GM21737 (cell line): ENCODE results near the gene MCC.

Source experiments
- ATAC-seq: cut with Tn5 transposase; IDR thresholded peaks from one replicate; pipeline ENCODE4 v1.9.1; 2021; ENCODE audit warnings: mild to moderate bottlenecking, moderate library complexity; ENCODE audit not compliant: unreplicated experiment

Gene MCC

GRCh38 chr5:113157886-113158285 lies 330.4 kb downstream of the MCC start:
- no peak for ATAC-seq

- ATAC-seq, result no peak
Measured at GRCh38 chr5:113156271-113156877, 331.9 kb downstream of the MCC start.

- ATAC-seq, result no peak
Measured at GRCh38 chr5:113153512-113154097, 334.6 kb downstream of the MCC start.

- no peak for ATAC-seq
Measured at GRCh38 chr5:113152380-113152740, 335.9 kb downstream of the MCC start.

- no peak for ATAC-seq
Measured at GRCh38 chr5:113151641-113152379, 336.4 kb downstream of the MCC start.

GRCh38 chr5:113150821-113151220 lies 337.4 kb downstream of the MCC start:
- no peak for ATAC-seq

- ATAC-seq, result no peak
Measured at GRCh38 chr5:113150221-113150620, 338.0 kb downstream of the MCC start.

- no peak for ATAC-seq
Measured at GRCh38 chr5:113147537-113147936, 340.7 kb downstream of the MCC start.

- ATAC-seq, result no peak
Measured at GRCh38 chr5:113147101-113147508, 341.1 kb downstream of the MCC start.

- ATAC-seq, result no peak
Measured at GRCh38 chr5:113145757-113146387, 342.4 kb downstream of the MCC start.

- ATAC-seq, result no peak
Measured at GRCh38 chr5:113142186-113142585, 346.1 kb downstream of the MCC start.

- no peak for ATAC-seq
Measured at GRCh38 chr5:113140837-113141671, 347.2 kb downstream of the MCC start.

- no peak for ATAC-seq
Measured at GRCh38 chr5:113133211-113133975, 354.9 kb downstream of the MCC start.

GRCh38 chr5:113132564-113132963 lies 355.7 kb downstream of the MCC start:
- no peak for ATAC-seq

- ATAC-seq, result no peak
Measured at GRCh38 chr5:113128641-113129330, 359.5 kb downstream of the MCC start.

- ATAC-seq, result no peak
Measured at GRCh38 chr5:113128082-113128481, 360.2 kb downstream of the MCC start.

- ATAC-seq, result no peak
Measured at GRCh38 chr5:113127021-113127420, 361.2 kb downstream of the MCC start.

GRCh38 chr5:113125371-113125770 lies 362.9 kb downstream of the MCC start:
- ATAC-seq, result no peak

GRCh38 chr5:113124914-113125313 lies 363.3 kb downstream of the MCC start:
- no peak for ATAC-seq

GRCh38 chr5:113124265-113124664 lies 364.0 kb downstream of the MCC start:
- no peak for ATAC-seq
